ENCODE measurements around the gene VEZT. TPM values are rescaled to one million over a fixed set of nuclear protein-coding genes. Genes with fewer than 3 reads are reported as not detected.

Gene VEZT
- total RNA-seq, 4 donors from 2014 or later = 64.0 to 117 (median 70.9) TPM

- peaks cover 24% of the 10 kb centered on the region for H3K4me1 ChIP-seq
- 85% methylated on average over 4 of the region's 4 CpGs for WGBS
- H3K4me3 ChIP-seq = no peak overlapping the region
Observed at GRCh38 chr12:95243497-95244183, 26.0 kb downstream of the VEZT start.

DNA sequence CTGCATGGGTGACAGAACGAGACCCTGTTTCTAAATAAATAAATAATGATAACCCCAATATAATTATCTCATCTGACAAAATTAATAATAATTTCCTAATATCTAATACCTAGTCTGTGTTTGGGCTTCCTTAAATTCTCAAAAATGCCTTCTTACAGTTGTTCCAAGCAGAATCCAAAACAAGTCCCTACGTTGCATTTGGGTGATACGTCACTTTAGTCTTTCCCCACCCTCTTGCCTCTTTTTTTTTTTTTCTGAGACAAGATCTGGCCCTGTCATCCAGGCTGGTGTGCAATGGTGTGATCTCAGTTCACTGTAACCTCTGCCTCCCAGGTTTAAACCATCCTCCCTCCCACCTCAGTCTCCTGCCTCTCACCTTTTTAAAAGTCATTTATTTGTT is 26.7 kb downstream of the VEZT start:
- no peak for TF ChIP-seq POLR2AphosphoS5 (IDR thresholded peaks at IDR 0.05)
- no peak for TF ChIP-seq CTCF (IDR thresholded peaks at IDR 0.05)
- no peak for TF ChIP-seq POLR2A (IDR thresholded peaks at IDR 0.05)
- no peak for TF ChIP-seq EP300 (IDR thresholded peaks at IDR 0.05)
- no peaks in the 10 kb centered on the region for H3K27me3 ChIP-seq
- H3K27ac ChIP-seq = no peak overlapping the region
- WGBS = 68% methylated on average over 3 of the region's 3 CpGs
- no peak overlapping the region for H3K4me3 ChIP-seq
- H3K9me3 ChIP-seq = no peaks in the 10 kb centered on the region
- peaks cover 24% of the 10 kb centered on the region for H3K4me1 ChIP-seq
- peaks cover 13% of the 10 kb centered on the region for H3K36me3 ChIP-seq
- DNase-seq (ENCODE audit: low spot score in 2 of 2) = no peak

More at GRCh38 chr12:95243497-95244183, 26.0 kb downstream of the VEZT start:
- H3K36me3 ChIP-seq = peaks cover 13% of the 10 kb centered on the region
- TF ChIP-seq POLR2A (IDR thresholded peaks at IDR 0.05) (no peak), EP300 (IDR thresholded peaks at IDR 0.05) (no peak), CTCF (IDR thresholded peaks at IDR 0.05) (no peak), POLR2AphosphoS5 (IDR thresholded peaks at IDR 0.05) (no peak)
- no peaks in the 10 kb centered on the region for H3K27me3 ChIP-seq
- H3K27ac ChIP-seq = no peak overlapping the region
- DNase-seq (ENCODE audit: low spot score in 2 of 2) = no peak
- no peaks in the 10 kb centered on the region for H3K9me3 ChIP-seq

DNA sequence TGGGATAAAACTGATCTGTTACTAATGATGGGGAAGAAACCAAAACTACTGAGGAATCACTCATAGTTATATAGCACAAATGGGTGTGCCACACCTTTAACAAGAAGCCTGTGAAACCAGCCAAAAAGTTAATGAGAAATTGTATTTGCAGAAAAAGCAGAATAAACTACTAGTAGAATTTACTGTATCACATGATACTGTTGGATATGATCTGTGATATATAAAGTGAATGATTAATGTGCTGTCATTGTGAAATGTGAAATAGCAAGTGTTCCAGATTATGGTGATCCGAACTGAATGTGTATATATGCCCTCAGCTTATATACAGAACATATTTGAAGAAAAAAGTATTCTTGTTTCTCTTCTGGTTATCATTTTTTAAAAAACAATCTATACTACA is 30.5 kb downstream of the VEZT start:
- TF ChIP-seq EP300 (IDR thresholded peaks at IDR 0.05) (no peak), POLR2A (IDR thresholded peaks at IDR 0.05) (no peak), CTCF (IDR thresholded peaks at IDR 0.05) (no peak), POLR2AphosphoS5 (IDR thresholded peaks at IDR 0.05) (no peak)
- Histone ChIP-seq H3K27ac (no peak overlapping the region), H3K27me3 (no peaks in the 10 kb centered on the region), H3K9me3 (no peaks in the 10 kb centered on the region), H3K36me3 (peaks cover 16% of the 10 kb centered on the region), H3K4me1 (peaks cover 21% of the 10 kb centered on the region), H3K4me3 (no peak overlapping the region)
- no peak for DNase-seq (ENCODE audit: low spot score in 2 of 2)
- WGBS = 58% methylated on average over 1 of the region's 1 CpG

GRCh38 chr12:95248604-95249360 is 31.2 kb downstream of the VEZT start:
- no peak for DNase-seq (ENCODE audit: low spot score in 2 of 2)
- no peak overlapping the region for H3K27ac ChIP-seq
- H3K27me3 ChIP-seq = no peaks in the 10 kb centered on the region
- WGBS = 79% methylated on average over 8 of the region's 8 CpGs
- H3K4me1 ChIP-seq = peaks cover 21% of the 10 kb centered on the region
- no peak for TF ChIP-seq EP300 (IDR thresholded peaks at IDR 0.05)
- TF ChIP-seq POLR2AphosphoS5 (IDR thresholded peaks at IDR 0.05) = no peak
- no peak for TF ChIP-seq POLR2A (IDR thresholded peaks at IDR 0.05)
- H3K9me3 ChIP-seq = no peaks in the 10 kb centered on the region
- H3K36me3 ChIP-seq = peaks cover 18% of the 10 kb centered on the region
- no peak overlapping the region for H3K4me3 ChIP-seq

- H3K4me1 ChIP-seq = peaks cover 8% of the 10 kb centered on the region
- peaks cover 46% of the 10 kb centered on the region for H3K36me3 ChIP-seq
- no peaks in the 10 kb centered on the region for H3K9me3 ChIP-seq
- TF ChIP-seq POLR2AphosphoS5 (IDR thresholded peaks at IDR 0.05) = no peak
- no peak for TF ChIP-seq EP300 (IDR thresholded peaks at IDR 0.05)
- TF ChIP-seq CTCF (IDR thresholded peaks at IDR 0.05) = no peak
- TF ChIP-seq POLR2A (IDR thresholded peaks at IDR 0.05) = no peak
- no peak overlapping the region for H3K4me3 ChIP-seq
- no peaks in the 10 kb centered on the region for H3K27me3 ChIP-seq
- H3K27ac ChIP-seq = no peak overlapping the region
- no peak for DNase-seq (ENCODE audit: low spot score in 2 of 2)
Observed at GRCh38 chr12:95253386-95253785, 35.8 kb downstream of the VEZT start.

Measured in suprapubic skin (tissue), 4 donors.